CD8-positive, alpha-beta memory T cell (primary cell): ENCODE results near the gene TRIM28. TPM values are rescaled to one million over a fixed set of nuclear protein-coding genes. Genes with fewer than 3 reads are reported as not detected.

Experiments
- CTCF ChIA-PET: fragments of 350-600 bp; sonication (Branson Sonifier 250); formaldehyde crosslinking; loops from one replicate; lab custom pipeline; 2021; ENCODE audit warnings: antibody characterized with exemption; lab: Charles Lee
- POLR2A ChIA-PET: fragments of 350-600 bp; sonication (Branson Sonifier 250); formaldehyde crosslinking; loops from one replicate; lab custom pipeline; 2021; ENCODE audit warnings: antibody characterized with exemption; lab: Charles Lee
- DNase-seq, 5 donors: peaks; one replicate each; pipeline versions ENCODE4 v3.0.0 to v3.0.0-alpha.2; 2020 to 2022; ENCODE audit warnings: mixed read lengths in 1 of 5
- H3K27ac ChIP-seq: one replicate; pipeline ENCODE4 v1.7.0; 2013; ENCODE audit warnings: low read depth, mild to moderate bottlenecking, low read length, moderate library complexity
- H3K27me3 ChIP-seq: 2 replicates; pipeline ENCODE4 v1.7.0; 2013; ENCODE audit warnings: low read length, mild to moderate bottlenecking; ENCODE audit not compliant: insufficient read depth, poor library complexity, severe bottlenecking
- H3K36me3 ChIP-seq: 2 replicates; pipeline ENCODE4 v1.7.0; 2013; ENCODE audit warnings: mild to moderate bottlenecking, low read length, moderate library complexity; ENCODE audit not compliant: insufficient read depth
- H3K4me1 ChIP-seq: 2 replicates; pipeline ENCODE4 v1.7.0; 2013; ENCODE audit warnings: mild to moderate bottlenecking, low read length, moderate library complexity; ENCODE audit not compliant: insufficient read depth
- H3K4me3 ChIP-seq: 2 replicates; pipeline ENCODE4 v1.7.0; 2013; ENCODE audit warnings: mild to moderate bottlenecking, low read length
- H3K9me3 ChIP-seq: 2 replicates; pipeline ENCODE4 v1.7.0; 2013; ENCODE audit warnings: mild to moderate bottlenecking, low read length
- H3K27ac Mint-ChIP-seq, 8 donors: one replicate each; pipeline ENCODE4 v1.8.0; 2020 to 2021; ENCODE audit warnings: mixed read lengths in 8 of 8, mild to moderate bottlenecking in 6 of 8, inconsistent platforms in 3 of 8, moderate library complexity in 3 of 8
- H3K27me3 Mint-ChIP-seq, 2 donors: one replicate each; pipeline ENCODE4 v1.8.0; 2020 to 2021; ENCODE audit warnings: mixed read lengths in 2 of 2, mild to moderate bottlenecking in 1 of 2, moderate library complexity in 1 of 2
- H3K36me3 Mint-ChIP-seq, 3 donors: one replicate each; pipeline ENCODE4 v1.8.0; 2020 to 2021; ENCODE audit warnings: mixed read lengths in 3 of 3, inconsistent platforms in 1 of 3, mild to moderate bottlenecking in 1 of 3
- H3K4me1 Mint-ChIP-seq, 3 donors: one replicate each; pipeline ENCODE4 v1.8.0; 2020 to 2021; ENCODE audit warnings: mixed read lengths in 3 of 3, inconsistent platforms in 1 of 3, mild to moderate bottlenecking in 1 of 3
- H3K4me3 Mint-ChIP-seq, 7 donors: one replicate each; pipeline ENCODE4 v1.8.0; 2020 to 2021; ENCODE audit warnings: mixed read lengths in 7 of 7, mild to moderate bottlenecking in 6 of 7, moderate library complexity in 4 of 7, inconsistent platforms in 2 of 7
- H3K9me3 Mint-ChIP-seq, 5 donors: one replicate each; pipeline ENCODE4 v1.8.0; 2020 to 2022; ENCODE audit warnings: mixed read lengths in 5 of 5, mild to moderate bottlenecking in 3 of 5, moderate library complexity in 2 of 5, inconsistent platforms in 1 of 5
- polyA plus RNA-seq: library from polyadenylated mRNA; unstranded; fragments of 300-500 nt; fragmentation: Illumina TruSeq; gene quantifications from one replicate; pipeline ENCODE4 v1.2.3, GENCODE V29; 2021
- total RNA-seq, 2 experiments: library from RNA; stranded (reverse); gene quantifications; one replicate each; pipeline ENCODE4 v1.2.3, GENCODE V29; 2021

Gene TRIM28
- total and polyA plus RNA-seq, 3 experiments from 2014 or later, result 57.5 to 715 (median 705) TPM

GRCh38 chr19:58509731-58510083 is 34.2 kb upstream of the TRIM28 start:
- H3K27ac ChIP-seq, result no peak overlapping the region
- peaks cover 9% of the 10 kb centered on the region for H3K4me1 ChIP-seq
- Mint-ChIP-seq H3K4me1 (peaks cover 7 to 15% (median 8%) of the 10 kb centered on the region in 3 donors), H3K9me3 (peaks cover 4 to 14% (median 14%) of the 10 kb centered on the region in 5 donors), H3K27ac (no peak overlapping the region), H3K4me3 (no peak overlapping the region), H3K36me3 (peaks cover 0 to 4% (median 2%) of the 10 kb centered on the region in 3 donors), H3K27me3 (no peaks in the 10 kb centered on the region)
- no peaks in the 10 kb centered on the region for H3K9me3 ChIP-seq
- POLR2A ChIA-PET, result no interaction called here
- no peak overlapping the region for H3K4me3 ChIP-seq
- CTCF ChIA-PET, result interaction anchor here (1.0 kb wide), 1 partner anchor 10 kb away, joined by 3 read pairs; the partner anchor contains the start of gene ZBTB45
- no peaks in the 10 kb centered on the region for H3K27me3 ChIP-seq
- no peaks in the 10 kb centered on the region for H3K36me3 ChIP-seq
- no peak for DNase-seq

GRCh38 chr19:58510084-58510862 is 33.6 kb upstream of the TRIM28 start:
- DNase-seq, result no peak
- Histone ChIP-seq H3K9me3 (no peaks in the 10 kb centered on the region), H3K4me3 (no peak overlapping the region), H3K4me1 (peaks cover 11% of the 10 kb centered on the region), H3K27me3 (no peaks in the 10 kb centered on the region), H3K27ac (no peak overlapping the region), H3K36me3 (no peaks in the 10 kb centered on the region)
- no peak overlapping the region for H3K4me3 Mint-ChIP-seq
- H3K27me3 Mint-ChIP-seq, result no peaks in the 10 kb centered on the region
- POLR2A ChIA-PET, result no interaction called here
- peaks cover 4 to 14% (median 14%) of the 10 kb centered on the region in 5 donors for H3K9me3 Mint-ChIP-seq
- H3K4me1 Mint-ChIP-seq, result peaks cover 8 to 18% (median 9%) of the 10 kb centered on the region in 3 donors
- H3K27ac Mint-ChIP-seq, result peak overlapping the region in 1 of 8 donors; percentile 72
- CTCF ChIA-PET, result interaction anchor here (0.9 kb wide), 1 partner anchor 10 kb away, joined by 3 read pairs; no protein-coding TSS in a partner anchor
- peaks cover 0 to 4% (median 4%) of the 10 kb centered on the region in 3 donors for H3K36me3 Mint-ChIP-seq

- Histone ChIP-seq H3K4me3 (no peak within 1 kb of the TSS), H3K27me3 (no peaks in the 10 kb centered on the region), H3K27ac (no peak within 1 kb of the TSS), H3K36me3 (peaks cover 6% of the 10 kb centered on the region), H3K9me3 (no peaks in the 10 kb centered on the region), H3K4me1 (peaks cover 11% of the 10 kb centered on the region)
- Mint-ChIP-seq H3K27ac (peak within 1 kb of the TSS in 2 of 8 donors; percentile 47 to 84), H3K27me3 (peaks cover 0 to 1% of the 10 kb centered on the region in 2 donors), H3K4me1 (peaks cover 13 to 25% (median 15%) of the 10 kb centered on the region in 3 donors), H3K36me3 (peaks cover 4 to 15% (median 4%) of the 10 kb centered on the region in 3 donors), H3K4me3 (no peak within 1 kb of the TSS), H3K9me3 (peaks cover 4 to 12% (median 10%) of the 10 kb centered on the region in 5 donors)
- CTCF ChIA-PET, result no interaction called here
- DNase-seq, result no peak
- POLR2A ChIA-PET, result no interaction called here
Observed at GRCh38 chr19:58511353-58512208, 32.3 kb upstream of the TRIM28 start, which contains the start of gene SLC27A5. TSS of gene SLC27A5 (minus strand) at chr19:58511992. CDS start at chr19:58511955, 37 bp downstream.

GRCh38 chr19:58513213-58513693 is 30.6 kb upstream of the TRIM28 start:
- no peaks in the 10 kb centered on the region for H3K27me3 ChIP-seq
- ChIA-PET CTCF (interaction anchor here (0.9 to 3.6 kb wide), 8 partner anchors 13 to 67 kb away, joined by 3 to 61 read pairs (median 10); partner anchors contain the start of genes CHMP2A, MZF1 and TRIM28), POLR2A (interaction anchor here (0.5 to 1.8 kb wide), 3 partner anchors 42 to 153 kb away, joined by 6 to 7 read pairs (median 7); partner anchors contain the start of gene CHMP2A)
- Mint-ChIP-seq H3K4me1 (peaks cover 19 to 36% (median 20%) of the 10 kb centered on the region in 3 donors), H3K27me3 (peaks cover 0 to 1% of the 10 kb centered on the region in 2 donors), H3K4me3 (peak overlapping the region in 2 of 7 donors; percentile 20 to 68), H3K9me3 (no peaks in the 10 kb centered on the region), H3K27ac (peak overlapping the region in 4 of 8 donors; percentile 29 to 84 (median 73)), H3K36me3 (peaks cover 0 to 22% (median 4%) of the 10 kb centered on the region in 3 donors)
- peaks cover 6% of the 10 kb centered on the region for H3K36me3 ChIP-seq
- no peak for DNase-seq
- peak overlapping the region; percentile 27 for H3K27ac ChIP-seq
- peaks cover 15% of the 10 kb centered on the region for H3K4me1 ChIP-seq
- no peak overlapping the region for H3K4me3 ChIP-seq
- H3K9me3 ChIP-seq, result no peaks in the 10 kb centered on the region

GRCh38 chr19:58513694-58514563 is 29.9 kb upstream of the TRIM28 start:
- peaks cover 0 to 22% (median 4%) of the 10 kb centered on the region in 3 donors for H3K36me3 Mint-ChIP-seq
- peak overlapping the region; percentile 53 for H3K4me3 ChIP-seq
- H3K27ac Mint-ChIP-seq, result peak overlapping the region; percentile 43 to 96 (median 85)
- H3K27me3 Mint-ChIP-seq, result peaks cover 0 to 1% of the 10 kb centered on the region in 2 donors
- H3K4me1 Mint-ChIP-seq, result peaks cover 25 to 43% (median 27%) of the 10 kb centered on the region in 3 donors
- peak overlapping the region; percentile 76 to 92 (median 83) for H3K4me3 Mint-ChIP-seq
- peak overlapping the region; percentile 33 for H3K27ac ChIP-seq
- peak; percentile 91 to 95 (median 94) for DNase-seq
- no peaks in the 10 kb centered on the region for H3K27me3 ChIP-seq
- H3K36me3 ChIP-seq, result peaks cover 6% of the 10 kb centered on the region
- H3K4me1 ChIP-seq, result peaks cover 22% of the 10 kb centered on the region
- no peaks in the 10 kb centered on the region for H3K9me3 ChIP-seq
- ChIA-PET CTCF (interaction anchor here (0.7 to 3.6 kb wide), 19 partner anchors 13 to 207 kb away, joined by 3 to 61 read pairs (median 5); partner anchors contain the start of genes CHMP2A, MZF1, TRIM28 and ZNF497), POLR2A (interaction anchor here (0.5 to 1.8 kb wide), 4 partner anchors 41 to 154 kb away, joined by 4 to 7 read pairs (median 6); partner anchors contain the start of gene CHMP2A)
- no peaks in the 10 kb centered on the region for H3K9me3 Mint-ChIP-seq

GRCh38 chr19:58514564-58515022 is 29.3 kb upstream of the TRIM28 start:
- H3K4me3 Mint-ChIP-seq, result peak overlapping the region; percentile 59 to 87 (median 79)
- POLR2A ChIA-PET, result interaction anchor here (1.1 to 1.8 kb wide), 3 partner anchors 40 to 61 kb away, joined by 4 to 7 read pairs (median 6); partner anchors contain the start of gene CHMP2A
- peak overlapping the region; percentile 53 for H3K4me3 ChIP-seq
- no peaks in the 10 kb centered on the region for H3K9me3 Mint-ChIP-seq
- H3K36me3 Mint-ChIP-seq, result peaks cover 0 to 27% (median 4%) of the 10 kb centered on the region in 3 donors
- CTCF ChIA-PET, result interaction anchor here (0.7 to 3.6 kb wide), 19 partner anchors 13 to 208 kb away, joined by 3 to 61 read pairs (median 5); partner anchors contain the start of genes CHMP2A, MZF1, TRIM28 and ZNF497
- H3K27me3 Mint-ChIP-seq, result peaks cover 0 to 2% of the 10 kb centered on the region in 2 donors
- H3K27ac Mint-ChIP-seq, result peak overlapping the region; percentile 36 to 96 (median 83)
- H3K27ac ChIP-seq, result peak overlapping the region; percentile 33
- peaks cover 32 to 50% (median 34%) of the 10 kb centered on the region in 3 donors for H3K4me1 Mint-ChIP-seq
- H3K4me1 ChIP-seq, result peaks cover 25% of the 10 kb centered on the region
- H3K9me3 ChIP-seq, result no peaks in the 10 kb centered on the region
- DNase-seq, result no peak
- peaks cover 6% of the 10 kb centered on the region for H3K36me3 ChIP-seq
- H3K27me3 ChIP-seq, result no peaks in the 10 kb centered on the region
